ENCODE data around the gene C6orf163.

DNA sequence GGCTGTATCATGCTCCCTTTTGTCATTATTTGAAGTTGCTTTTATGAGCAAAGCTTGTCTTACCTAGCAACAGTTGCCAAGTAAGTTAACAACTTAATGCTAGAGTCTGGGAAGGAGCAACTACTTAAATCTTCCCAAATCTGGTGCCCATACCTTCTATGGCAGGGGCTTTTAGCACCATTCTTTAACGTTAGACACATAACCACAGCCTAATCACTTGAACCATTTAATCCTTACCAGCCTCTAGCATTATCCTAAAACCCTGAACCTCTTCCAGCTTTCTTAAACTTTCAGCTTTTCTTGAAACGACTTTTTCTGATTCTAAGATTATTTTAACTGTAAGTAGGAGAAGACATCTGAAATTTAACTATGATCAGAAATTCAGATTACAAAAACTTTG is at the start of gene C6orf163:
- TF ChIP-seq, protein P1, sequence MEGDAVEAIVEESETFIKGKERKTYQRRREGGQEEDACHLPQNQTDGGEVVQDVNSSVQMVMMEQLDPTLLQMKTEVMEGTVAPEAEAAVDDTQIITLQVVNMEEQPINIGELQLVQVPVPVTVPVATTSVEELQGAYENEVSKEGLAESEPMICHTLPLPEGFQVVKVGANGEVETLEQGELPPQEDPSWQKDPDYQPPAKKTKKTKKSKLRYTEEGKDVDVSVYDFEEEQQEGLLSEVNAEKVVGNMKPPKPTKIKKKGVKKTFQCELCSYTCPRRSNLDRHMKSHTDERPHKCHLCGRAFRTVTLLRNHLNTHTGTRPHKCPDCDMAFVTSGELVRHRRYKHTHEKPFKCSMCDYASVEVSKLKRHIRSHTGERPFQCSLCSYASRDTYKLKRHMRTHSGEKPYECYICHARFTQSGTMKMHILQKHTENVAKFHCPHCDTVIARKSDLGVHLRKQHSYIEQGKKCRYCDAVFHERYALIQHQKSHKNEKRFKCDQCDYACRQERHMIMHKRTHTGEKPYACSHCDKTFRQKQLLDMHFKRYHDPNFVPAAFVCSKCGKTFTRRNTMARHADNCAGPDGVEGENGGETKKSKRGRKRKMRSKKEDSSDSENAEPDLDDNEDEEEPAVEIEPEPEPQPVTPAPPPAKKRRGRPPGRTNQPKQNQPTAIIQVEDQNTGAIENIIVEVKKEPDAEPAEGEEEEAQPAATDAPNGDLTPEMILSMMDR (conservative IDR thresholded peaks at IDR 0.05; ENCODE audit: low read length): no peak
- no peak for TF ChIP-seq EZH2phosphoT487 (IDR thresholded peaks at IDR 0.05; ENCODE audit: borderline replicate concordance, low read depth, low read length)

Measured in OCI-LY7 (cell line).